ENCODE results near the gene TMED9.
A peak's percentile ranks its signal among the peaks of the same experiment; 100 is the strongest.
"Not testable (repeated sequence)": the region's sequence is repeated elsewhere in the genome, so short reads cannot be mapped to it uniquely, and the experiment has no call there.

TMED9 gene

DNA sequence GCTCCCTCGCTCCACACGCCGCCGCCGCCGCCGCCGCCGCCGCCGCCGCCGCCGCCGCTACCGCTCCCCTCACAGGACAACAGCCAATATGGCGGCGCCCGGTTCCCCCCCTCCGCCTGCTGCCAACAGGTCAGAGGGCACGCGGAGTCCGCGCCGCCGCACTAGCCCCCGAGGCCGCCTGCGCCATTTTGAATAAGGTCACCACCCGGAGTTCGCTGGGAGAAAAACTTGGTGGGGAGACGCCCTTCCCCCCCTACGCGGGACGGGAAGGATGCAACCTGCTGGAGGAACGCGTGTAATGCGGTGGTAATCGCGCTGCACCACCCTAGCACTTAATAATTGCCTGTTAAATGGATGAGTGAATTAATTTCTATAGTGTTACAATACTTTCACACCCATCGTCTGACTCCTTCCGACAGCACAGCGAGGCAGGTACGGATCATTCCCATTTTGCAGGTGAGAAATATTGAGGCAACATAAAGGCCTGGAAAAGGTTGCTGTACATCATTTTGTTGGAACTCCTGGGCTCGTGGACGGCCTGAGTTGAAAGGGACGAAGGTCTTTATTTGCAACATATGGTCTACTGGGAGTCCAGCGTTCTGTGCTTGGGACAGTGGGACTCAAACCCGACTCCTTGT is 37.4 kb upstream of the TMED9 start, which contains the start of gene FAM193B:
Gene FAM193B, minus strand, starts transcription at position 90 of the 638 bp plus-strand sequence. CDS start 105 bp downstream, outside the sequence.
- Histone ChIP-seq H3K27ac (ENCODE audit: low read length) (peak within 1 kb of the TSS; percentile 49), H3K36me3 (ENCODE audit: control insufficient read depth in 2 of 2, insufficient read depth in 2 of 2, low read length in 2 of 2) (peaks cover 3 to 7% of the 10 kb centered on the region in 2 donors), H3K4me1 (ENCODE audit: control insufficient read depth, insufficient read depth, low read length) (peaks cover 25% of the 10 kb centered on the region), H3K27me3 (ENCODE audit: control insufficient read depth in 1 of 2, insufficient read depth in 2 of 2, low read length in 2 of 2) (no peaks in the 10 kb centered on the region), H3K4me3 (ENCODE audit: low read length in 2 of 2) (peak within 1 kb of the TSS; percentile 74 to 89), H3K9ac (ENCODE audit: low read length in 2 of 2) (peak within 1 kb of the TSS; percentile 60 to 73), H3K9me3 (ENCODE audit: control insufficient read depth in 2 of 2, low read length in 2 of 2) (no peaks in the 10 kb centered on the region)

DNA sequence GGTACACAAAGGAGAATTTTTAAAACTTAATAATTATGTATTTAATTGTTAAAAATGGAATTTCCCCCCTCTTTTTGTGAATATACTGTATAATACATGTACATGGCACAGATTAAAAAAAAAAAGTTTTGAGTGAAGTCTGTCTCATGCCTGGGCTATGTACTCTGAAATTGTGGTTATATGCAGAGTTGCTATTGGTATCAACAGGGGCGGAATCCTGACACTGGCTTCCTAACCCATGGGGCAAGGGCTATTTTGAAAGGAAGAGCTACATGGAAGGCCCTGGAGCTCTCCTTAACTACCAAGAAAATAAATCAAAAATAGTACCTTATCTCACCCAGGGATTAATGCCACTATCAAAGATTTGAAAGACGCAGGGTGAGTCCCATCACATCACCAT is 36.8 kb upstream of the TMED9 start:
- Histone ChIP-seq H3K9ac (ENCODE audit: low read length in 2 of 2) (no peak overlapping the region), H3K4me3 (ENCODE audit: low read length in 2 of 2) (peak overlapping the region in 1 of 2 donors; percentile 89), H3K36me3 (ENCODE audit: control insufficient read depth in 2 of 2, insufficient read depth in 2 of 2, low read length in 2 of 2) (peaks cover 3 to 7% of the 10 kb centered on the region in 2 donors), H3K27me3 (ENCODE audit: control insufficient read depth in 1 of 2, insufficient read depth in 2 of 2, low read length in 2 of 2) (no peaks in the 10 kb centered on the region), H3K27ac (ENCODE audit: low read length) (no peak overlapping the region), H3K9me3 (ENCODE audit: control insufficient read depth in 2 of 2, low read length in 2 of 2) (no peaks in the 10 kb centered on the region), H3K4me1 (ENCODE audit: control insufficient read depth, insufficient read depth, low read length) (peaks cover 25% of the 10 kb centered on the region)

DNA sequence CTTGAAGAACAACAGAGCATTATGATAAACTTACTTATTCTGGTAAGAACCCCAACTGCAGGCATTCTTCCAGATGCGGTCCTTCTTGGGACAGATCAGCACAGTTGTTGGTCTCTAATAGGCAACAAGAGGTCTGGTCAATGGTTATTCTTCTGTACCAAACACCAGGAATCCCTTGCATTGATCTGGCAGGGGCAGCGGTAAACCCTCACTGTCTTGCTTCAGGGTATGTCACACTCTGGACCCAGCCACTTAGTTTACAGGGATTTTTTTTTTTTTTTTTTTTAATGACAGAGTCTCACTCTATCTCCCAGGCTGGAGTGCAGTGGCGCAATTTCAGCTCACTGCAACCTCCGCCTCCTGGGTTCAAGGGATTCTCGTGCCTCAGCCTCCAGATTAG is 36.3 kb upstream of the TMED9 start:
- H3K27ac ChIP-seq (ENCODE audit: low read length): no peak overlapping the region
- H3K4me1 ChIP-seq (ENCODE audit: control insufficient read depth, insufficient read depth, low read length): peaks cover 21% of the 10 kb centered on the region
- H3K9ac ChIP-seq (ENCODE audit: low read length in 2 of 2): no peak overlapping the region

DNA sequence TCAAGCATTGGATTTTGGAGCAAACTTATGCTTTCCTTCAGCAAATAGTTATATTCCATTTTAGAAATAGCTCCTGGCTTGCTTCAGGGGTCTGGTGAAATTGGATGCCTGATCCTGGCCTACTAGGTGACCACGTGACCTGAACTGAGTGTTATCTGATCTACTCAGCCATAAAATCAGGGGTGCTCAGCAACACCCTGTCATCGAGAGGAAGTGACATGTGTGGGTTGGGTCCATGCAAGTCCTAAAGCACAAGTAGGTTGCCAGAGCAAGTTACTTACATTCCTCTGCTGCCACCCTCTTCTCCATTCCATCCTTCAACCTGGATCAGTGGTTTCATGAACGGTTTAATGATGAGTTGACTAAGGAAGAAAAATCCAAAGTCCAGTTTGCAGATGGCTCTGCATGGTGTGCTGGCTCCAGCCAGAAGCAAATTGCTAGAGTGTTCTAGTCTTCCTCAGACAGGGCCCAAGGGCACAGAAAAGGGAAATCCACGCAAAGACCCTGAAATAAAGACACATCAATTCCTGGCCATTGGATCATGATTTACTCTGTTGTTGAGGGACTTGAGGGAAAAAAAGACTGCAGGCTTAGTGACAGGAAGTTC is 34.9 kb upstream of the TMED9 start:
- H3K4me3 ChIP-seq (ENCODE audit: low read length in 2 of 2): no peak overlapping the region

More for the DNA sequence above, 36.3 kb upstream of the TMED9 start:
- no peaks in the 10 kb centered on the region for H3K9me3 ChIP-seq (ENCODE audit: control insufficient read depth in 2 of 2, low read length in 2 of 2)
- no peaks in the 10 kb centered on the region for H3K27me3 ChIP-seq (ENCODE audit: control insufficient read depth in 1 of 2, insufficient read depth in 2 of 2, low read length in 2 of 2)
- H3K36me3 ChIP-seq (ENCODE audit: control insufficient read depth in 2 of 2, insufficient read depth in 2 of 2, low read length in 2 of 2): peaks cover 3 to 6% of the 10 kb centered on the region in 2 donors
- H3K4me3 ChIP-seq (ENCODE audit: low read length in 2 of 2): no peak overlapping the region

DNA sequence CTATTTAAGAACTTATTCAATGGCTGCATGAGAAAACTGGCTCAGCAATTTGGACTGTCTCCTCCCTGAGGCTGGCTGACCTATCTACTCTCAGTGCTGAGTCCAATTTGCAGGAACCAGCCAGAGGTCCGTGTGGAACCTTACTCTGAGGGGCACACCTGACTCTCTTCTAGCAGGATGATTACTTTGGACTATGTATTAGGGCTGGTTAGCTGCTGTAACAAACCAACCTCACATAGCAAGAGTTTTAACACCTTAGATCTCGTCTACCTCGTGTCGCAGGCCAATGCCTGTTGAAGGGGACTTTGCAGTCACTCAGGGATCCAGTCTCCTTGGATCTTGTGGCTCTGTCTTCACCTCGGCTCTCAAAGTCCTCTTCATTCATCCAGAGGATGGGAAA is 34.2 kb upstream of the TMED9 start:
- Histone ChIP-seq H3K27me3 (ENCODE audit: control insufficient read depth in 1 of 2, insufficient read depth in 2 of 2, low read length in 2 of 2) (no peaks in the 10 kb centered on the region), H3K4me1 (ENCODE audit: control insufficient read depth, insufficient read depth, low read length) (peaks cover 15% of the 10 kb centered on the region), H3K4me3 (ENCODE audit: low read length in 2 of 2) (no peak overlapping the region), H3K36me3 (ENCODE audit: control insufficient read depth in 2 of 2, insufficient read depth in 2 of 2, low read length in 2 of 2) (no peaks in the 10 kb centered on the region), H3K9me3 (ENCODE audit: control insufficient read depth in 2 of 2, low read length in 2 of 2) (no peaks in the 10 kb centered on the region), H3K27ac (ENCODE audit: low read length) (no peak overlapping the region), H3K9ac (ENCODE audit: low read length in 2 of 2) (no peak overlapping the region)

More for the DNA sequence above, 34.9 kb upstream of the TMED9 start:
- Histone ChIP-seq H3K9me3 (ENCODE audit: control insufficient read depth in 2 of 2, low read length in 2 of 2) (no peaks in the 10 kb centered on the region), H3K27ac (ENCODE audit: low read length) (no peak overlapping the region), H3K27me3 (ENCODE audit: control insufficient read depth in 1 of 2, insufficient read depth in 2 of 2, low read length in 2 of 2) (no peaks in the 10 kb centered on the region), H3K4me1 (ENCODE audit: control insufficient read depth, insufficient read depth, low read length) (peaks cover 21% of the 10 kb centered on the region), H3K9ac (ENCODE audit: low read length in 2 of 2) (no peak overlapping the region), H3K36me3 (ENCODE audit: control insufficient read depth in 2 of 2, insufficient read depth in 2 of 2, low read length in 2 of 2) (peaks cover 3% of the 10 kb centered on the region in 2 donors)

DNA sequence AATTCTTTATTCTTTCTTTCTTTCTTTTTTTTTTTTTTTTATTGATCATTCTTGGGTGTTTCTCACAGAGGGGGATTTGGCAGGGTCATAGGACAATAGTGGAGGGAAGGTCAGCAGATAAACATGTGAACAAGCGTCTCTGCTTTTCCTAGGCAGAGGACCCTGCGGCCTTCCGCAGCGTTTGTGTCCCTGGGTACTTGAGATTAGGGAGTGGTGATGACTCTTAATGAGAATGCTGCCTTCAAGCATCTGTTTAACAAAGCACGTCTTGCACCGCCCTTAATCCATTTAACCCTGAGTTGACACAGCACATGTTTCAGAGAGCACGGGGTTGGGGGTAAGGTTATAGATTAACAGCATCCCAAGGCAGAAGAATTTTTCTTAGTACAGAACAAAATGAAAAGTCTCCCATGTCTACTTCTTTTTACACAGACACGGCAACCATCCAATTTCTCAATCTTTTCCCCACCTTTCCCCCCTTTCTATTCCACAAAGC is 32.5 kb upstream of the TMED9 start:
- H3K9me3 ChIP-seq (ENCODE audit: control insufficient read depth in 2 of 2, low read length in 2 of 2); H3K27me3 ChIP-seq (ENCODE audit: control insufficient read depth in 1 of 2, insufficient read depth in 2 of 2, low read length in 2 of 2); H3K4me3 ChIP-seq (ENCODE audit: low read length in 2 of 2); H3K9ac ChIP-seq (ENCODE audit: low read length in 2 of 2); H3K27ac ChIP-seq (ENCODE audit: low read length); H3K4me1 ChIP-seq (ENCODE audit: control insufficient read depth, insufficient read depth, low read length); H3K36me3 ChIP-seq (ENCODE audit: control insufficient read depth in 2 of 2, insufficient read depth in 2 of 2, low read length in 2 of 2): not testable (repeated sequence)

DNA sequence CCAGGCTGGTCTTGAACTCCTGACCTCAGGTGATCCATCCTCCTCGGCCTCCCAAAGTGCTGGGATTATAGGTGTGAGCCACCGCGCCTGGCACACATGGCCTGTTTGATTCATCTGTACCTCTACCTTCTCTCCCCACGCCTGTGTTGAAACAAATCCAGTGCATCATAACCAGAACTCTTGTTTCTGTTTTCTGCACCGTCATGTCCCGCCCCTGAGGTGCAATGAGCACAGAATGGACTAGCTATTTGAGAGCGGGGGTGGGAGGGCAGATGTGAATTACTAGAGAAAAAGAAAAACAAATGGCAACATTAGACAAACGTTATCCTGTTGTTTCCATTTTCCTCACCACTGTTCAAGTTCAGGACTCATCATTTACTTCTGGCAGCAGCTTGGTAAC is 27.0 kb upstream of the TMED9 start:
- Histone ChIP-seq H3K4me3 (ENCODE audit: low read length in 2 of 2) (no peak overlapping the region), H3K9ac (ENCODE audit: low read length in 2 of 2) (no peak overlapping the region), H3K4me1 (ENCODE audit: control insufficient read depth, insufficient read depth, low read length) (no peaks in the 10 kb centered on the region), H3K9me3 (ENCODE audit: control insufficient read depth in 2 of 2, low read length in 2 of 2) (no peaks in the 10 kb centered on the region), H3K36me3 (ENCODE audit: control insufficient read depth in 2 of 2, insufficient read depth in 2 of 2, low read length in 2 of 2) (no peaks in the 10 kb centered on the region), H3K27me3 (ENCODE audit: control insufficient read depth in 1 of 2, insufficient read depth in 2 of 2, low read length in 2 of 2) (peaks cover 3 to 5% of the 10 kb centered on the region in 2 donors), H3K27ac (ENCODE audit: low read length) (no peak overlapping the region)

DNA sequence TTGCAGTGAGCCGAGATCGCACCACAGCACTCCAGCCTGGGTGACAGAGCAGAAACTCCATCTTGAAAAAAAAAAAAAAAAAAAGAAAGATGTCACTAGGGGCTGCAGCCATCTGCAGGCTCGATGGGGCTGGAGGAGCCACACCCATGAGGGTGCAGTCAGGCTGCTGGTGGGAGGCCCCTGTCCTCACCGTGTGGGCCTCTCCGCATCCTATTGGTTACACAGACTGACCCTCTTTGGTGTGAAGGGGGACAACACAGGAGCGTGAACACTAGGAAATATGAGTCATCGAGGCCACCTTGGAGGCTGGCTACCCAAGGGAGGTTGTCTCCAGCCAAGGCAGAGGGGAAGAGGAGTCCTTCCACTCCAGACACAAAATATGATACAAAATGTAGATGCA is 23.7 kb upstream of the TMED9 start:
- Histone ChIP-seq H3K9ac (ENCODE audit: low read length in 2 of 2) (no peak overlapping the region), H3K27me3 (ENCODE audit: control insufficient read depth in 1 of 2, insufficient read depth in 2 of 2, low read length in 2 of 2) (peaks cover 3 to 5% of the 10 kb centered on the region in 2 donors), H3K27ac (ENCODE audit: low read length) (no peak overlapping the region), H3K36me3 (ENCODE audit: control insufficient read depth in 2 of 2, insufficient read depth in 2 of 2, low read length in 2 of 2) (no peaks in the 10 kb centered on the region), H3K4me3 (ENCODE audit: low read length in 2 of 2) (no peak overlapping the region), H3K4me1 (ENCODE audit: control insufficient read depth, insufficient read depth, low read length) (no peaks in the 10 kb centered on the region), H3K9me3 (ENCODE audit: control insufficient read depth in 2 of 2, low read length in 2 of 2) (no peaks in the 10 kb centered on the region)

DNA sequence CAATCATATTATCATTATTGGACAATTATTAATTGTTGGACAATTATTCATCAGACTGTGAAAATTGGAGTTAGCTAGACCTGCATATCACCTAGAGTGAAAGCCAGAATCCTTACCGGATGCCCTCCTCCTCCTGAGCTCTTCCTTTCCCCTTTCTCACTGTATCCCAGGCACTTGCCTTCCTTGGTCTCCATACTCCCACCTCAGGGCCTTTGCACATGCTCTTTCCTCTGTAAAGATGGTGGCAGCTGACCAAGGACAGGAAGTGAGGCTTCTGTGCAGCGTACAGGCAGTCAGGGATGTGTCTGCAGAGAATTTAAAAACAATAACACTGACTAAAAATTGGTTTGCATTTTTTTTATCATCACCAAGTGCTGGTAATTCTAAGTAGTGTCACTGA is 22.1 kb upstream of the TMED9 start:
- Histone ChIP-seq H3K9ac (ENCODE audit: low read length in 2 of 2) (no peak overlapping the region), H3K4me3 (ENCODE audit: low read length in 2 of 2) (no peak overlapping the region), H3K27me3 (ENCODE audit: control insufficient read depth in 1 of 2, insufficient read depth in 2 of 2, low read length in 2 of 2) (peaks cover 3 to 5% of the 10 kb centered on the region in 2 donors), H3K9me3 (ENCODE audit: control insufficient read depth in 2 of 2, low read length in 2 of 2) (no peaks in the 10 kb centered on the region), H3K27ac (ENCODE audit: low read length) (no peak overlapping the region), H3K36me3 (ENCODE audit: control insufficient read depth in 2 of 2, insufficient read depth in 2 of 2, low read length in 2 of 2) (no peaks in the 10 kb centered on the region), H3K4me1 (ENCODE audit: control insufficient read depth, insufficient read depth, low read length) (no peaks in the 10 kb centered on the region)

DNA sequence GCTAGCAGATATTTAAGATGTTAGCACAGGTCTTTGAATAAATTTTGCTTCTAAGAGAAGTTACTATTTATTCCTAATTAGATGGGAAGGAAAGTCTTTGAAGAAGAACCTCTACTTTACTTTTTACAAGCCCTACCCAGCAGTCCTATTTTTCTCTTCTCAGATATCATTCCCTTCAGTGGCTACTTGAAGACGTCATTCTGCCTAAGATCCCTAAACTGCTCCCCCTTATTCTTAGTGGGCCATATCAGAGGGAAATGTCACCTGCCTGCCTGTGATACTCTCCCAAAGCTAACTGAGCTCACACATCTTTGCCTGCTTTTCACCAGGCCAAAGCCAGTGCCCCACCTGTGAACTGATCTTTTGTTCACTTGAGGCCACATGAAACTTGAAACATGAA is 16.5 kb upstream of the TMED9 start:
- Histone ChIP-seq H3K27me3 (ENCODE audit: control insufficient read depth in 1 of 2, insufficient read depth in 2 of 2, low read length in 2 of 2) (no peaks in the 10 kb centered on the region), H3K27ac (ENCODE audit: low read length) (no peak overlapping the region), H3K9ac (ENCODE audit: low read length in 2 of 2) (no peak overlapping the region), H3K36me3 (ENCODE audit: control insufficient read depth in 2 of 2, insufficient read depth in 2 of 2, low read length in 2 of 2) (no peaks in the 10 kb centered on the region), H3K9me3 (ENCODE audit: control insufficient read depth in 2 of 2, low read length in 2 of 2) (no peaks in the 10 kb centered on the region), H3K4me3 (ENCODE audit: low read length in 2 of 2) (no peak overlapping the region), H3K4me1 (ENCODE audit: control insufficient read depth, insufficient read depth, low read length) (no peaks in the 10 kb centered on the region)

DNA sequence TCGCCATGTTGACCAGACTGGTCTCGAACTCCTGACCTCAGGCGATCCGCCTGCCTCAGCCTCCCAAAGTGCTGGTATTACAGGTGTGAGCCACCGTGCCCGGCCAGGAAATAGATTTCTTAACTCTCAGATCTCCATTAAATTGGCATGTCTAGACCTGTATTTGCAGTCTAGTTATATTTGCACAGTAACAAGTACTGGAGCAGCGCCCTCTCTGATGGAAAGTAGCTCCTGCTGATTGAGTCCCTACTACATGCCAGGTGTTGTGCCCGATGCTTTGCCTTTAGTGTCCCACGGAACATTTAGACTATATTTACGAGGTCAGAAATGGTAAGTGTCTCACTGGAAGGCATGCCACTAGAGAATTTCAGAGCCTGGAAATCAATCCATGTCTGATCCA is 15.8 kb upstream of the TMED9 start:
- no peak overlapping the region for H3K9ac ChIP-seq (ENCODE audit: low read length in 2 of 2)
- H3K36me3 ChIP-seq (ENCODE audit: control insufficient read depth in 2 of 2, insufficient read depth in 2 of 2, low read length in 2 of 2): no peaks in the 10 kb centered on the region
- no peak overlapping the region for H3K27ac ChIP-seq (ENCODE audit: low read length)
- no peak overlapping the region for H3K4me3 ChIP-seq (ENCODE audit: low read length in 2 of 2)
- no peaks in the 10 kb centered on the region for H3K27me3 ChIP-seq (ENCODE audit: control insufficient read depth in 1 of 2, insufficient read depth in 2 of 2, low read length in 2 of 2)
- H3K4me1 ChIP-seq (ENCODE audit: control insufficient read depth, insufficient read depth, low read length): no peaks in the 10 kb centered on the region
- H3K9me3 ChIP-seq (ENCODE audit: control insufficient read depth in 2 of 2, low read length in 2 of 2): no peaks in the 10 kb centered on the region

Measured in stomach smooth muscle (tissue), 2 donors.